GM12878 (cell line): ENCODE data around the gene NFS1. TPM values are rescaled to one million over a fixed set of nuclear protein-coding genes. Genes with fewer than 3 reads are reported as not detected.

Experiments used
- polyA plus RNA-seq, 11 experiments: library from polyadenylated mRNA; depleted of rRNA in 4 of 11; unstranded in 6 of 11; stranded (reverse) in 5 of 11; fragments of >200 nt; fragmentation: Nextera tagmentation in 4 of 11; fragmentation: Illumina TruSeq in 1 of 11; extraction: Ambion mirVana in 4 of 11; extraction: Trizol in 1 of 11; gene quantifications; 1 replicate in 1 of 11; 2 replicates in 10 of 11; pipeline versions ENCODE4 v1.2.1 to v1.2.3, GENCODE V29; 2011 to 2016; ENCODE audit warnings: inconsistent platforms in 2 of 11, missing spikeins in 2 of 11, low read depth in 1 of 11
- total RNA-seq, 4 experiments: library from RNA; depleted of rRNA in 3 of 4; stranded (reverse); fragments of >200 nt in 3 of 4; fragmentation: Illumina TruSeq in 1 of 4; extraction: Trizol in 1 of 4; gene quantifications; 2 replicates each; pipeline versions ENCODE4 v1.2.1 to v1.2.3, GENCODE V29; 2013 to 2021
- TF ChIP-seq, protein P1 (sequence below): fragments of 450-650 bp; IDR thresholded peaks from 2 replicates; pipeline ENCODE4 v1.6.1; 2018; ENCODE audit warnings: borderline replicate concordance, mild to moderate bottlenecking; ENCODE audit not compliant: partially characterized antibody
- TF ChIP-seq, protein P2 (sequence below): fragments of 450-650 bp; conservative IDR thresholded peaks from 2 replicates; pipeline ENCODE4 v1.6.1; 2017; ENCODE audit warnings: mild to moderate bottlenecking, moderate library complexity
- TF ChIP-seq, protein P3 (sequence below): fragments of 450-650 bp; IDR thresholded peaks from 2 replicates; pipeline ENCODE4 v1.6.1; 2017; ENCODE audit warnings: mild to moderate bottlenecking, moderate library complexity

NFS1 gene
- total and polyA plus RNA-seq, 10 of the 15 experiments (the other 5 are each of a cell fraction or from before 2014, with no cell fraction given), result 9.2 to 74.1 (median 38.6) TPM

- TF ChIP-seq, protein P1, sequence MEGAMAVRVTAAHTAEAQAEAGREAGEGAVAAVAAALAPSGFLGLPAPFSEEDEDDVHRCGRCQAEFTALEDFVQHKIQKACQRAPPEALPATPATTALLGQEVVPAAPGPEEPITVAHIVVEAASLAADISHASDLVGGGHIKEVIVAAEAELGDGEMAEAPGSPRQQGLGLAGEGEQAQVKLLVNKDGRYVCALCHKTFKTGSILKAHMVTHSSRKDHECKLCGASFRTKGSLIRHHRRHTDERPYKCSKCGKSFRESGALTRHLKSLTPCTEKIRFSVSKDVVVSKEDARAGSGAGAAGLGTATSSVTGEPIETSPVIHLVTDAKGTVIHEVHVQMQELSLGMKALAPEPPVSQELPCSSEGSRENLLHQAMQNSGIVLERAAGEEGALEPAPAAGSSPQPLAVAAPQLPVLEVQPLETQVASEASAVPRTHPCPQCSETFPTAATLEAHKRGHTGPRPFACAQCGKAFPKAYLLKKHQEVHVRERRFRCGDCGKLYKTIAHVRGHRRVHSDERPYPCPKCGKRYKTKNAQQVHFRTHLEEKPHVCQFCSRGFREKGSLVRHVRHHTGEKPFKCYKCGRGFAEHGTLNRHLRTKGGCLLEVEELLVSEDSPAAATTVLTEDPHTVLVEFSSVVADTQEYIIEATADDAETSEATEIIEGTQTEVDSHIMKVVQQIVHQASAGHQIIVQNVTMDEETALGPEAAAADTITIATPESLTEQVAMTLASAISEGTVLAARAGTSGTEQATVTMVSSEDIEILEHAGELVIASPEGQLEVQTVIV, result no peak
- TF ChIP-seq, protein P2, sequence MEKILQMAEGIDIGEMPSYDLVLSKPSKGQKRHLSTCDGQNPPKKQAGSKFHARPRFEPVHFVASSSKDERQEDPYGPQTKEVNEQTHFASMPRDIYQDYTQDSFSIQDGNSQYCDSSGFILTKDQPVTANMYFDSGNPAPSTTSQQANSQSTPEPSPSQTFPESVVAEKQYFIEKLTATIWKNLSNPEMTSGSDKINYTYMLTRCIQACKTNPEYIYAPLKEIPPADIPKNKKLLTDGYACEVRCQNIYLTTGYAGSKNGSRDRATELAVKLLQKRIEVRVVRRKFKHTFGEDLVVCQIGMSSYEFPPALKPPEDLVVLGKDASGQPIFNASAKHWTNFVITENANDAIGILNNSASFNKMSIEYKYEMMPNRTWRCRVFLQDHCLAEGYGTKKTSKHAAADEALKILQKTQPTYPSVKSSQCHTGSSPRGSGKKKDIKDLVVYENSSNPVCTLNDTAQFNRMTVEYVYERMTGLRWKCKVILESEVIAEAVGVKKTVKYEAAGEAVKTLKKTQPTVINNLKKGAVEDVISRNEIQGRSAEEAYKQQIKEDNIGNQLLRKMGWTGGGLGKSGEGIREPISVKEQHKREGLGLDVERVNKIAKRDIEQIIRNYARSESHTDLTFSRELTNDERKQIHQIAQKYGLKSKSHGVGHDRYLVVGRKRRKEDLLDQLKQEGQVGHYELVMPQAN, result no peak
- TF ChIP-seq, protein P3, sequence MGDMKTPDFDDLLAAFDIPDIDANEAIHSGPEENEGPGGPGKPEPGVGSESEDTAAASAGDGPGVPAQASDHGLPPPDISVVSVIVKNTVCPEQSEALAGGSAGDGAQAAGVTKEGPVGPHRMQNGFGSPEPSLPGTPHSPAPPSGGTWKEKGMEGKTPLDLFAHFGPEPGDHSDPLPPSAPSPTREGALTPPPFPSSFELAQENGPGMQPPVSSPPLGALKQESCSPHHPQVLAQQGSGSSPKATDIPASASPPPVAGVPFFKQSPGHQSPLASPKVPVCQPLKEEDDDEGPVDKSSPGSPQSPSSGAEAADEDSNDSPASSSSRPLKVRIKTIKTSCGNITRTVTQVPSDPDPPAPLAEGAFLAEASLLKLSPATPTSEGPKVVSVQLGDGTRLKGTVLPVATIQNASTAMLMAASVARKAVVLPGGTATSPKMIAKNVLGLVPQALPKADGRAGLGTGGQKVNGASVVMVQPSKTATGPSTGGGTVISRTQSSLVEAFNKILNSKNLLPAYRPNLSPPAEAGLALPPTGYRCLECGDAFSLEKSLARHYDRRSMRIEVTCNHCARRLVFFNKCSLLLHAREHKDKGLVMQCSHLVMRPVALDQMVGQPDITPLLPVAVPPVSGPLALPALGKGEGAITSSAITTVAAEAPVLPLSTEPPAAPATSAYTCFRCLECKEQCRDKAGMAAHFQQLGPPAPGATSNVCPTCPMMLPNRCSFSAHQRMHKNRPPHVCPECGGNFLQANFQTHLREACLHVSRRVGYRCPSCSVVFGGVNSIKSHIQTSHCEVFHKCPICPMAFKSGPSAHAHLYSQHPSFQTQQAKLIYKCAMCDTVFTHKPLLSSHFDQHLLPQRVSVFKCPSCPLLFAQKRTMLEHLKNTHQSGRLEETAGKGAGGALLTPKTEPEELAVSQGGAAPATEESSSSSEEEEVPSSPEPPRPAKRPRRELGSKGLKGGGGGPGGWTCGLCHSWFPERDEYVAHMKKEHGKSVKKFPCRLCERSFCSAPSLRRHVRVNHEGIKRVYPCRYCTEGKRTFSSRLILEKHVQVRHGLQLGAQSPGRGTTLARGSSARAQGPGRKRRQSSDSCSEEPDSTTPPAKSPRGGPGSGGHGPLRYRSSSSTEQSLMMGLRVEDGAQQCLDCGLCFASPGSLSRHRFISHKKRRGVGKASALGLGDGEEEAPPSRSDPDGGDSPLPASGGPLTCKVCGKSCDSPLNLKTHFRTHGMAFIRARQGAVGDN, result no peak
- TF ChIP-seq, all 136 proteins: peak for 0
Measured at GRCh38 chr20:35695978-35696377, 3.2 kb downstream of the NFS1 start (continued).
